ENCODE results near the gene PLCD1. TPM values are rescaled to one million over a fixed set of nuclear protein-coding genes. Genes with fewer than 3 reads are reported as not detected.

The PLCD1 gene
- total and polyA plus RNA-seq, 2 of the 13 experiments (the other 11 are each of a cell fraction or from before 2014, with no cell fraction given), result 10.1 to 12.4 TPM

- Histone ChIP-seq H3K9me3 (ENCODE audit: low read length) (no peaks in the 10 kb centered on the region), H3K4me1 (ENCODE audit: insufficient read depth, low read length) (peaks cover 76% of the 10 kb centered on the region), H4K20me1 (ENCODE audit: insufficient read depth, low read length) (no peaks in the 10 kb centered on the region), H3K27me3 (ENCODE audit: control insufficient read depth in 1 of 2, insufficient read depth in 2 of 2, low read length in 2 of 2) (peaks cover 0 to 16% of the 10 kb centered on the region in 2 experiments; a peak in 2 of 5 replicates), H3K79me2 (ENCODE audit: insufficient read depth, low read length) (no peaks in the 10 kb centered on the region), H3K36me3 (replicated peaks in 1 of 2; ENCODE audit: control insufficient read depth in 1 of 2, insufficient read depth in 2 of 2, low read length in 2 of 2) (no peaks in the 10 kb centered on the region), H3K9ac (ENCODE audit: insufficient read depth, low read depth, low read length) (no peak overlapping the region), H3K4me3 (replicated peaks in 1 of 3; ENCODE audit: insufficient read depth in 1 of 3, low read depth in 2 of 3, low read length in 3 of 3) (no peak overlapping the region), H2AFZ (ENCODE audit: low read length) (no peak overlapping the region), H3K4me2 (ENCODE audit: low read depth, low read length) (no peak overlapping the region), H3K27ac (ENCODE audit: extremely low read length, insufficient read depth, low read length) (no peak overlapping the region)
- DNase-seq (ENCODE audit: low spot score), result no peak
- in situ Hi-C loops (cut with HindIII; ENCODE audit: extremely low pct_ligation_motif_present, low pct_unique_long_range_greater_than_20kb), result no loop called here
- 14% methylated on average over 1 of the region's 6 CpGs for WGBS (ENCODE audit: low lambda C conversion rate)
- no peak for ATAC-seq
- no TSS peak for BruUV-seq (replicated peaks)
- ChIA-PET CTCF (ENCODE audit: low intra/inter-chr PET ratio, low total read pairs) (interaction anchor here (1.8 kb wide), 1 partner anchor 23 kb away, joined by 10 read pairs; no protein-coding TSS in a partner anchor), POLR2A (no interaction called here)
- intact Hi-C loops (cut with micrococcal nuclease; ENCODE audit: unreplicated experiment), result no loop called here
- no peak for TF ChIP-seq ZNF382 (CRISPR knock-in tag; IDR thresholded peaks at IDR 0.05; ENCODE audit: borderline replicate concordance)
- TF ChIP-seq ZNF609 (CRISPR knock-in tag; IDR thresholded peaks at IDR 0.05; ENCODE audit: borderline replicate concordance), result no peak
- no peak for TF ChIP-seq EZH2 (conservative IDR thresholded peaks at IDR 0.05; ENCODE audit: low read depth, low read length)
- TF ChIP-seq ZBTB14 (CRISPR knock-in tag; IDR thresholded peaks at IDR 0.05), result no peak
- no peak for TF ChIP-seq JUND (CRISPR knock-in tag; IDR thresholded peaks at IDR 0.05)
- no peak for TF ChIP-seq ZNF512B (CRISPR knock-in tag; IDR thresholded peaks at IDR 0.05; ENCODE audit: borderline replicate concordance)
- TF ChIP-seq ZNF33A (CRISPR knock-in tag; IDR thresholded peaks at IDR 0.05; ENCODE audit: borderline replicate concordance), result no peak
- no peak for TF ChIP-seq NFIC (IDR thresholded peaks at IDR 0.05; ENCODE audit: low read length)
- TF ChIP-seq, protein P1, sequence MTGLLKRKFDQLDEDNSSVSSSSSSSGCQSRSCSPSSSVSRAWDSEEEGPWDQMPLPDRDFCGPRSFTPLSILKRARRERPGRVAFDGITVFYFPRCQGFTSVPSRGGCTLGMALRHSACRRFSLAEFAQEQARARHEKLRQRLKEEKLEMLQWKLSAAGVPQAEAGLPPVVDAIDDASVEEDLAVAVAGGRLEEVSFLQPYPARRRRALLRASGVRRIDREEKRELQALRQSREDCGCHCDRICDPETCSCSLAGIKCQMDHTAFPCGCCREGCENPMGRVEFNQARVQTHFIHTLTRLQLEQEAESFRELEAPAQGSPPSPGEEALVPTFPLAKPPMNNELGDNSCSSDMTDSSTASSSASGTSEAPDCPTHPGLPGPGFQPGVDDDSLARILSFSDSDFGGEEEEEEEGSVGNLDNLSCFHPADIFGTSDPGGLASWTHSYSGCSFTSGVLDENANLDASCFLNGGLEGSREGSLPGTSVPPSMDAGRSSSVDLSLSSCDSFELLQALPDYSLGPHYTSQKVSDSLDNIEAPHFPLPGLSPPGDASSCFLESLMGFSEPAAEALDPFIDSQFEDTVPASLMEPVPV (CRISPR knock-in tag; IDR thresholded peaks at IDR 0.05), result no peak
- no peak for TF ChIP-seq NR0B2 (CRISPR knock-in tag; IDR thresholded peaks at IDR 0.05)
- no peak for TF ChIP-seq CREM (IDR thresholded peaks at IDR 0.05)
- TF ChIP-seq CREM (CRISPR knock-in tag; IDR thresholded peaks at IDR 0.05), result no peak
- FAIRE-seq, result no peak
Measured at GRCh38 chr3:37997791-37998370, 31.6 kb downstream of the PLCD1 start.

All from HepG2 (cell line).